GM12878 (cell line): ENCODE results near the gene SMARCE1.
A peak's percentile ranks its signal among the peaks of the same experiment; 100 is the strongest.

ENCODE experiments used
- CTCF ChIP-seq, 3 experiments: IDR thresholded peaks in 2 of 3; conservative IDR thresholded peaks in 1 of 3; 2 replicates each; pipeline ENCODE4 v1.5.1; 2011; ENCODE audit warnings: low read depth in 3 of 3, low read length in 3 of 3, mild to moderate bottlenecking in 3 of 3, control low read depth in 2 of 3, moderate library complexity in 2 of 3, inconsistent platforms in 1 of 3, mixed read lengths in 1 of 3; ENCODE audit not compliant: control insufficient read depth in 2 of 3, insufficient read depth in 1 of 3; ENCODE audit errors: extremely low read depth in 1 of 3
- POLR2AphosphoS2 ChIP-seq: IDR thresholded peaks from 2 replicates; pipeline ENCODE4 v1.6.1; 2011; ENCODE audit warnings: low read depth, mild to moderate bottlenecking, low read length, improper control_type of control experiment, moderate library complexity
- SMC3 ChIP-seq: IDR thresholded peaks from 2 replicates; pipeline ENCODE4 v1.6.1; 2011; ENCODE audit warnings: low read length, improper control_type of control experiment, borderline replicate concordance
- ZBED1 ChIP-seq: IDR thresholded peaks from 2 replicates; pipeline ENCODE4 v1.6.1; 2016; ENCODE audit warnings: borderline replicate concordance

GRCh38 chr17:40577611-40578065, 70.0 kb downstream of the SMARCE1 start:
- no peak for TF ChIP-seq SMC3
- TF ChIP-seq ZBED1: peak; percentile 87; the same call in 1 of the 2 replicates
- TF ChIP-seq CTCF (IDR thresholded peaks at IDR 0.05 in 2 of 3, conservative IDR thresholded peaks at IDR 0.05 in 1 of 3; ENCODE audit: control insufficient read depth in 2 of 3, extremely low read depth in 1 of 3, insufficient read depth in 1 of 3, low read depth in 3 of 3, low read length in 3 of 3): no peak; a peak in 1 of 6 replicates
- no peak for TF ChIP-seq POLR2AphosphoS2
